Calu3 (cell line): ENCODE measurements around the gene NCKAP5. TPM values are rescaled to one million over a fixed set of nuclear protein-coding genes. Genes with fewer than 3 reads are reported as not detected.

Experiments used
- BruUV-seq: library from RNA; stranded (reverse); fragments of 400-500 nt; replicated peaks from 2 replicates; lab custom pipeline; 2021; lab: Mats Ljungman, UMichigan
- CTCF ChIA-PET: fragments of 300-600 bp; sonication (Branson Sonifier 250); formaldehyde crosslinking; loops from one replicate; lab custom pipeline; 2022; ENCODE audit warnings: antibody characterized with exemption; lab: Charles Lee
- DNase-seq: peaks from one replicate; pipeline ENCODE4 v3.0.0; 2022
- H3K27ac Mint-ChIP-seq: one replicate; pipeline ENCODE4 v1.8.0; 2022; ENCODE audit warnings: mixed read lengths; ENCODE audit not compliant: unreplicated experiment
- H3K27me3 Mint-ChIP-seq: one replicate; pipeline ENCODE4 v1.8.0; 2022; ENCODE audit warnings: mixed read lengths; ENCODE audit not compliant: unreplicated experiment
- H3K36me3 Mint-ChIP-seq: one replicate; pipeline ENCODE4 v1.8.0; 2022; ENCODE audit warnings: mild to moderate bottlenecking, moderate library complexity, mixed read lengths; ENCODE audit not compliant: insufficient read depth, unreplicated experiment
- H3K4me1 Mint-ChIP-seq: one replicate; pipeline ENCODE4 v1.8.0; 2022; ENCODE audit warnings: mild to moderate bottlenecking, low read depth, mixed read lengths; ENCODE audit not compliant: unreplicated experiment
- H3K4me3 Mint-ChIP-seq: one replicate; pipeline ENCODE4 v1.8.0; 2022; ENCODE audit warnings: mild to moderate bottlenecking, low read depth, moderate library complexity, mixed read lengths; ENCODE audit not compliant: unreplicated experiment
- H3K9me3 Mint-ChIP-seq: one replicate; pipeline ENCODE4 v1.8.0; 2022; ENCODE audit warnings: low read depth, mixed read lengths; ENCODE audit not compliant: unreplicated experiment
- CTCF ChIP-seq: fragments of 200-600 bp; IDR thresholded peaks from one replicate; pipeline ENCODE4 v1.8.0; 2022; ENCODE audit warnings: antibody characterized with exemption; ENCODE audit not compliant: unreplicated experiment
- intact Hi-C: fragments of 100-400 bp; cut with micrococcal nuclease; formaldehyde crosslinking; loops from one replicate; pipeline ENCODE4 v1.10.0; 2022; ENCODE audit not compliant: unreplicated experiment
- total RNA-seq: library from RNA; stranded (reverse); gene quantifications from 2 replicates; pipeline ENCODE4 v1.2.3, GENCODE V29; 2022

Gene NCKAP5
- total RNA-seq, 1 experiment from 2014 or later = 2.2 TPM

GRCh38 chr2:133352719-133353118 is 215.5 kb downstream of the NCKAP5 start:
- Mint-ChIP-seq H3K27ac (no peak overlapping the region), H3K4me1 (no peaks in the 10 kb centered on the region), H3K27me3 (peaks cover 21% of the 10 kb centered on the region), H3K9me3 (no peaks in the 10 kb centered on the region), H3K4me3 (no peak overlapping the region), H3K36me3 (no peaks in the 10 kb centered on the region)
- no TSS peak for BruUV-seq
- DNase-seq = no peak
- no peak for TF ChIP-seq CTCF
- intact Hi-C loops = no loop called here
- CTCF ChIA-PET = no interaction called here

GRCh38 chr2:133346654-133347053 is 221.6 kb downstream of the NCKAP5 start:
- H3K9me3 Mint-ChIP-seq = no peaks in the 10 kb centered on the region
- H3K4me1 Mint-ChIP-seq = peaks cover 23% of the 10 kb centered on the region
- intact Hi-C loops = no loop called here
- no peak overlapping the region for H3K27ac Mint-ChIP-seq
- no peak for TF ChIP-seq CTCF
- no peaks in the 10 kb centered on the region for H3K36me3 Mint-ChIP-seq
- CTCF ChIA-PET = no interaction called here
- no peak for DNase-seq
- H3K4me3 Mint-ChIP-seq = no peak overlapping the region
- BruUV-seq = no TSS peak
- H3K27me3 Mint-ChIP-seq = peaks cover 24% of the 10 kb centered on the region

DNA sequence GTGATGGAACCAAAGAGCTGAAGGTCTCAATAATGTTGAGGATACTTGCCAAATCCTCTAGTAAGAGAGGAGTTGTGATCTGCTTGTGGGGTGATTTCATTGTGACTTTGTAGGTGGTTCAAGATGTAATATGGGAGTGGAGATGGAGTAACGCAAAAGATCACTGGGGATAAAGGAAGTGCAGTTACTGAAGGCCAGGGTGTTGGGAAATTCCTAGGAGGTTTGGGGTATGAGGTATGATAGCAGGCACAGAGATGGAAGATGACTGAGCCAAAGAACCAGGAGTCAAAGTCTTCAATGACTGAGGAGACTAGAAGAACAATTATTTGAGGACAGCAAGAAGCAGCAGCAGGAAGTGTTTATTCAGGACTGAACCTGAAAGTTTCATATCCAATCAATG is 222.6 kb downstream of the NCKAP5 start:
- no peak for DNase-seq
- no peaks in the 10 kb centered on the region for H3K36me3 Mint-ChIP-seq
- no peak for TF ChIP-seq CTCF
- peaks cover 23% of the 10 kb centered on the region for H3K4me1 Mint-ChIP-seq
- no TSS peak for BruUV-seq
- intact Hi-C loops = no loop called here
- H3K27me3 Mint-ChIP-seq = peaks cover 15% of the 10 kb centered on the region
- H3K9me3 Mint-ChIP-seq = no peaks in the 10 kb centered on the region
- CTCF ChIA-PET = interaction anchor here (1.0 kb wide), 1 partner anchor 120 kb away, joined by 3 read pairs; no protein-coding TSS in a partner anchor
- H3K27ac Mint-ChIP-seq = no peak overlapping the region
- H3K4me3 Mint-ChIP-seq = no peak overlapping the region

- H3K27me3 Mint-ChIP-seq = peaks cover 15% of the 10 kb centered on the region
- H3K4me1 Mint-ChIP-seq = peaks cover 23% of the 10 kb centered on the region
- H3K36me3 Mint-ChIP-seq = no peaks in the 10 kb centered on the region
- no TSS peak for BruUV-seq
- H3K9me3 Mint-ChIP-seq = no peaks in the 10 kb centered on the region
- H3K4me3 Mint-ChIP-seq = no peak overlapping the region
- TF ChIP-seq CTCF = no peak
- intact Hi-C loops = no loop called here
- H3K27ac Mint-ChIP-seq = no peak overlapping the region
- CTCF ChIA-PET = interaction anchor here (1.0 kb wide), 1 partner anchor 119 kb away, joined by 3 read pairs; no protein-coding TSS in a partner anchor
- DNase-seq = no peak
These were observed 223.4 kb downstream of the NCKAP5 start for GRCh38 chr2:133344849-133345248.
